ENCODE data around the gene AURKB. TPM values are rescaled to one million over a fixed set of nuclear protein-coding genes. Genes with fewer than 3 reads are reported as not detected.
"Not testable (repeated sequence)": the region's sequence is repeated elsewhere in the genome, so short reads cannot be mapped to it uniquely, and the experiment has no call there.

Gene AURKB
- total RNA-seq, 1 donor from 2014 or later, result not detected

DNA sequence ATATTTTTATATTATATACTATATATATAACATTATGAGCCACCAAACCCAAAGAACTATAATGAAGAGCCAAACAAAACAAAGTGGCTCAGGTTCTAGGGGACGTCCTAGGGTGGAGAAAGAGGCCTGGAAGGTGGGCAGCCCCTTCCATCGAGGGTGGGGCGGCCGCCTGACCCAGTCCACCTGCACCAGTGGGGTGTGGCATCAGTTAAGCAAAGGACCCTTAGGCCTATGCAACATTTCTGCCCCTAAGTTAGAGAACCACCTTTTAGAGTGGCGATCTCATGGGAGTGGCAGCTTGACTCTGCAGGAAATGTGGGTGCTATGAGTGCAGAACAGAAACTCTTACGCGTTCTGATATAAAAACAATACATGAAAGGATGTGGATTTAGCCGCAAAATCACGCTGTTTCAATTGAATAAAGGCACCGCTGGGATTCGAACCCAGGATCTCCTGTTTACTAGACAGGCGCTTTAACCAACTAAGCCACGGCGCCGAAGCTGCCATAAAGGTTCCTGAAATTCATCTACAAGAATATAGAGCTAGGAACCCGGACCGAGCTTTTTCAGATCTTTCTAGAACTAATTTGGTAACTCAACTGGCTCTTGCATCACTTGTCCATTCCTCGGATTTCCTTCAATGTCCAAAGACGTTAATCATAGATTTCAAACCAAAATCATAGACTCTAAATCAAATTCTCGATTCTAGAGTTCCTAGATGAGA, 15.6 kb upstream of the AURKB start:
- DNase-seq (ENCODE audit: low spot score), result no peak

DNA sequence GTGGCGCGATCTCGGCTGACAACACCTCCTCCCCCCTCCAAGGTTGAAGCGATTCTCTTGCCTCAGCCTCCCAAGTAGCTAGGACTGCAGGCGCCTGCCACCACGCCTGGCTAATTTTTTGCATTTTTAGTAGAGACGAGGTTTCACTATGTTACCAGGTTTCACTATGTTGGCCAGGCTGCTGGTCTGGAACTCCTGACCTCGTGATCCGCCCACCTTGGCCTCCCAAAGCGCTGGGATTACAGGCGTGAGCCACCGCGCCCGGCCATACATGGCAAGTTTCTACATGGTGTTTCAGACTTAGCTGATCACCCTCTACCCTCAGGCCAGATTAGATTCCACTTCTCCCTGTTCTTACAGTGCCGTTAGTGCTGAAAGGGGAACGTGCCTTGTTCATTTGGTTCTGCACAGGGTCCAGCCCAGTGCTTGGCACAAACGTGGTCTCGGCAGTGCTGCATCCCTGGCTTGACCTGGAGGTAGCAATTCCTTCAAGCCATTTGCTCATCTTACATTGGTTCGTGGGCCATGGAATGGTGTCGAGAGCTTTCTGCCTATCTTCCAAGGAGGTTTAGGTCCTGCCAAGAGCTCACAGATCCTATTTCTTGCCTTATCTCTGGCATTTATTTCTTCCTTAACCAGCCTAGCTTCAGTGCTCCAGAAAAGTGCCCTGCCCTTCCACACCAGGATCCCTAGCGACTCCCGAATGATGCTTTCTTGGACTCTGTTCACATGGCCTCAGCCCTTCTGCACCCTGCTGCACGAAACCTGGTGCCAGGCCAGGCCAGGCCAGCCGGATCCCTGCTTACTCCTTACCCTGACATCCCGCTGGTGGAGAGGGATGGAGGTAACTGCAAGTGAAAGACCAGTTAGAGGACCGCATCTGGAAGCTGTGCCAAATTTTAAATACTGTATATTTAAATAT, 14.8 kb upstream of the AURKB start:
- no peak for DNase-seq (ENCODE audit: low spot score)

DNA sequence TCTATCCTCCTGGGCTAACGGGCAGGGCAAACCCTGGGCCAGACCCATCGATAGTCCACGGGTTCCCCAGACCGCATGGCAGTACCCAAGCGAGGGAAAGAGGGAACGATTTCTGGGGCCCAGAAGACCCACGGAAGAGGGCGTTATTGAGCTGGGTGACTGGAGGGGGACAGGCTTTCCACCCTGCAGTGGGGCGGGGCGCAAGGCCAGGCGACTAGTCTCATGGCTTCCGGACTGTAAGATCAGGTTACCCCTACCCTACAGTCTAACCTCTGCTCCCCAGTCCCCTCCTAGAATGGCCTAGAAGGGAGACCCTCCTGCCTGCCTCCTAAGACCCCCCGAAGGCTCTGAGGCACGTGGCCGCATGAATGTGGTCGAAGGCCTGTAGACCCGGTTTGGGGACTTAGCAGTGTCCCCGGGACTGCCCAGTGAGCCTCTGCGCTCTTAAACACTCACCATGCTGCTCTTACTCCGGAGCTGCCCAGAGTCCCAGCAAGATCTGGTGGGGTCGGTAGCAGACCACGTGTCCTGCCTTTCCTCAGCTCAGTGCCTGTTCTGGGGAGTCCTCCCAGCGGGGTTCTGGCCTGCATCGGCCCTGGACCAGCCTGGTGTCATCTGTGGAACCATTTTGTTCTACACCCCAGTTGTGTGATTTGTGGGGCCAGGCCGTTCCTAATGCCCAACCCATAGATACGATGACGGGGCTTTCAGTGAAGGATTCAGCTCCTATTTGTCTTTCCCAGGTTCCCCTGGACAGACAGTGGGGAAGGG, 13.2 kb upstream of the AURKB start:
- DNase-seq (ENCODE audit: low spot score), result no peak

DNA sequence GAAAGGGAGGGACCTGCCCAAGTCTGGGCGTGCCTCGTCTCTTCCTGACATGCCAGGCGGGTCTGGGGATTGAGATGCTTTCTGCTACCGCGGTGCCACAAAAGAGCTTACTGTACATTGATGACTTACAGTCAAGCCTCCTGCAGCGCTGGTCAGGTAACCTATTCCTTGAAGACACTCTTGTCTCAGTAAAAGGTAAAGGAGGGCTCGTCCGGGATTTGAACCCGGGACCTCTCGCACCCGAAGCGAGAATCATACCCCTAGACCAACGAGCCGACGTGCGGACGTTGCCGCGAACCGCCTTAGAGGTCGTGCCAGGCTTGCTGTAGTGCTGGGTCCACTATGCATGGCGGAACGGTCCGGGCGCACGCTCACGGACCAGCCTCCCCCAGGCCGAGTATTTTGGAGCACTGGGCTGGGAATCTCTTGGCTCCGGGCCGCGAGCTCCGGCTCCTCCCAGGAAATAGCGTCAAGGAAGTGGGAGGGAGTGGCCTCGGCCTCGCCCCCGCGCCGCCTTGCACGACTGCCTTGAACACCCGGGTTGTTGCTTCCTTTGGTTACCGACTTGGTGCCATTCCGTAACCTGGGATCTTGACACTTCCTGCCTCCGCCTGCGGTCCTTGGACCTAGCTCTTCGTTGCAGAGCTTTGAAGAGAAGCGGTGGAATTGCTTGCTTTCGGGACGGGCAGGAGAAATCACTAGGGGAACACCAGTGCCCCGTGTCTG, 12.4 kb upstream of the AURKB start:
- DNase-seq (ENCODE audit: low spot score), result peak; percentile 98

DNA sequence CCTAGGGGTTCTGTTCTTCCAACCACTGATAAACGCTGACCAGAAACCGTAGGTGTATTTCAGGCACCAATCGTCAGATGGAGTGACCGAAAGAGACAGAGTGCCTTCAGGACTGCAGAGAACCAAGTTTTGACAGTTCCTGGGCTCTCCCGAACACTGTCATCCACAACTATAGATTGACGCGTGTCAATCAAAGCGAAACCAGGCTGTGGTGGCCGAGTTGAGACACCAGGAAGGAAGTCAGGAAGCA, 11.9 kb upstream of the AURKB start:
- no peak for DNase-seq (ENCODE audit: low spot score)

DNA sequence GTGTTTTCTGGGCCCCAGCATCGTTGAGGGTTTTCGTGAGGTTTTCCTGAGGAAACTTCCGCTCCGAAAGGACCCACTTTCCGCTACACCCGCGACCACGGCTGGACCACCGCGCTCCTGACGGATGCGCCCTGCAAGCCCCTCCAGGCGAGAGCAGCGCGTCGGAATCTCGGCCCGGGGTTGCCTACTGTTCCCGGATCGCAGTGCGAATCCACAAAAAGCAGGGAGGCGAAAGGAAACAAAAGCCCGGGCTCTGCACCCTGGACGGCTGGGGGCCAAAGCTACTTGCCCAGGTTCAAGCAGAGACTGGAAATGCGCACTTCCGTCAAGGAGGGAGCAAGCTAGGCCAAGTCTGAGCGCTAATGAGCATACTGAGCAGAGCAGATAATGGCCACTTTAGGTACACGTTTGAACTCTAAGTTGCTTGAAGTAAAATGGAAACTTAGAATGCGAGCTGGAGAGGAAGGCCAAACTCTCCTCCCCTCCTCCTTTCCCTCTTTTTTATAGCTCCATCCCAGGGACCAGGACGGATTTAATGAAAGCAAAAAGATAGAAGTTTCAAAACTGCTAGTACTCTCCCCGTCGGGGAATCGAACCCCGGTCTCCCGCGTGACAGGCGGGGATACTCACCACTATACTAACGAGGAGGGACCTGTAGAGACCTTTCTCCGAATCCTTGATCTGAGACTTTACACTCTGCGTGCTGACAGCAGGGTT, 11.4 kb upstream of the AURKB start:
- no peak for DNase-seq (ENCODE audit: low spot score)

DNA sequence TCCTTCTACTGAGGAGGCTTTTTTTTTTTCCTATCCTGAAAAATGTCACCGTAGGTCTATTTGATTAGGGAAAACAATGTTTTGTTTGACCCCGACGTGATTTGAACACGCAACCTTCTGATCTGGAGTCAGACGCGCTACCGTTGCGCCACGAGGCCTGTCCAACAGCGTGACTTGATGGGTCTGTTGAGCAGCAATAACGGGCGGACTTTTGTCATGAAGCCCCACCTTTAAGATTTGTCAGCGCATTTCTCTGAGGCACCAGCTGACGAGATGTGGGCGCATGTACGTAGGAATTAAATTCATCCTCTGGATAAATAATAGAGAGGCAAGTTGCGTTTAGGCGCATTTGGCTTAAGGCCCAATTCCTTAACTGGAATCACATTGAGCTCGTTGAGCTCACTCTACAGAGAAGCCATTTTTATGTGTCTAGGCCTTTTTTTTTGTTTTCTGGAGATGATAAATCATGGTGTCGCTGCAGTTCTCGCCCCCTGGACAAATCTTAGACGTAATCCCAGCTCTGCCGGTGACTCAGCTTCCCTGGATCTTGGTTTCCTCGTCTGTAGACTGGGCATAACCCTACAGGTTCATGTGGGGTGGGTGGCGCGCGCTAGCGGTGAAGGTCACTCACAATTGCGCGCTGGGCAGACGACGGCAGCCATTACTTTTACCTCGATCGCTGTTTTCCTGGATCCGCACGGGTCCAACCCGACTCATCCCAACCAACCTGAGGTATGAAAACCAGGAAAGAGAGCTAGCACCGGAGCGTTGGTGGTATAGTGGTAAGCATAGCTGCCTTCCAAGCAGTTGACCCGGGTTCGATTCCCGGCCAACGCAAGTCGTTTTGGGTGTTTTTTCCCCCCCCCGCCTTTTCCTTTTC, 10.6 kb upstream of the AURKB start:
- DNase-seq (ENCODE audit: low spot score), result peak; percentile 94

DNA sequence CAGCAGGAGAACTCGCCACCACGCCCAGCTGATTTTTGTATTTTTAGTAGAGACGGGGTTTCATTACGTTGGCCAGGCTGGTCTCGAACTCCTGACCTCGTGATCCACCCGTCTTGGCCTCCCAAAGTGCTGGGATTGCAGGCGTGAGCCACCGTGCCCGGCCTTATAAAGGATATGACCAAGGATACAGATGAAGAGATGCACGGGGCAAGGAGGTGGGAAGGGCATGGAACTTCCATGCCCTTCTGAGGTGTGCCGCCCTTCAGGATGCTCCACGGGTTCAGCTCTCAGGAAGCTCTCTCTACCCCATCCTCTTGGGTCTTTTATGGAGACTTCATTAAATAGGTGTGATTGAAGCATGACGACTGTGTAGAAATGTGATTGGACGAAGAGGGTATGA, 3.6 kb upstream of the AURKB start:
- DNase-seq (ENCODE audit: low spot score), result not testable (repeated sequence)

DNA sequence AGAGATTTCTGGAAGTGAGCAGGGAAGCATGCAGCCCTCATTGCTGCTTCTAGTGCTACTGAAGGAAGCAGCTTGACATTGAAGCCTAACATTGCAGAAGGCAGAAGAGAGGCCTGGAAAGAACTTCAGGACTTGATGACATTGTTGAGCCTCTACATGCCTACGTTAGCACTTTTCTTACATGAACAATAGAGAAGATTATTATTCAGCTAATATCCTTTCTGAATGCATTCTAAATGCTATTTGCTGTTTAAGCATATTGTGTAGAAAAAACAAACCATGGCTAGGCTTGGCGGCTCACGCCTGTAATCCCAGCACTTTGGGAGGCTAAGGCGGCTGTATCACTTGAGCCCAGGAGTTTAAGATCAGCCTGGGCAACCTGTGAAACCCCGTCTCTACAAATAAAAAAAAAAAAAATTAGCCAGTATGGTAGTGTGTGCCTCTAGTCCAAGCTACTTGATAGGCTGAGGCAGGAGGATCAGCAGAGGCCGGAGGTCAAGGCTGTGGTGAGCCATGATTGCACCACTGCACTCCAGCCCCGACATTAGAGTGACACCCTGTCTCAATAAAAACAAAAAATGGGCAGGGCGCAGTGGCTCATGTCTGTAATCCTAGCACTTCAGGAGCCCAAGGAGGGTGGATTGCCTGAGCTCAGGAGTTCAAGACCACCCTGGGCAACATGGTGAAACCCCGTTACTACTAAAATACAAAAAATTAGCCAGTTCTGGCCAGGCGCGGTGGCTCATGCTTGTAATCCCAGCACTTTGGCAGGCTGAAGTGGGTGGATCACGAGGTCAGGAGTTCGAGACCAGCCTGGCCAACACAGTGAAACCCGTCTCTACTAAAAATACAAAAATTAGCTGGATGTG, 2.2 kb upstream of the AURKB start:
- no peak for DNase-seq (ENCODE audit: low spot score)

DNA sequence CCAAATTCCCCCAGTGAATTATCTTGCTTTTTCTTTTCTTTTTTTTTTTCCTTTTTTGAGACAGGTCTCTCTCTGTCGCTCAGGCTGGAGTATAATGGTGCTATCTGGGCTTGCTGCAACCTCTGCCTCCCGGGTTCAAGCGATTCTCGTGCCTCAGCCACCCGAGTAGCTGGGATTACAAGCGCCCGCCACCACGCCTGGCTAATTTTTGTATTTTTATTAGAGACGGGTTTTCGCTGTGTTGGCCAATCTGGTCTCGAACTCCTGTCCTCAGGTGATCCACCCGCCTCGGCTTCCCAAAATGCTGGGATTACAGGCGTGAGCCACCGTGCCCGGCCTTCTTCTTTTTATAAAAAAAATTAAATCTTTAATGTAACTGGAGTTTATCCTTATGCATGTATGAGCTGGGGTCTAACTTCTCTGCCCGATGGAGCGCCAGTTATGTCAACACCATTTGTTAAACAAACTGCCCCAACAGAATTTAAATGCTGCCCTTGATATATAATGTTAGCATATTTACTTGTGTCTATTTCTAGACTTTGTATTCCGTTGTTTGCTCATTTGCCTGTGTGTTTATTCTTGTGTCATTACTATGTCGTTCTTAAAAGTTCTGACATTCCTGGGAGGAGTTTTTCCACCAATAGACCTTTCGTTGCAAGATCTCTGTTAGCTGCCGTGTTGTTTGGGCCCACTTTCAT, 535 bp upstream of the AURKB start:
- no peak for DNase-seq (ENCODE audit: low spot score)

DNA sequence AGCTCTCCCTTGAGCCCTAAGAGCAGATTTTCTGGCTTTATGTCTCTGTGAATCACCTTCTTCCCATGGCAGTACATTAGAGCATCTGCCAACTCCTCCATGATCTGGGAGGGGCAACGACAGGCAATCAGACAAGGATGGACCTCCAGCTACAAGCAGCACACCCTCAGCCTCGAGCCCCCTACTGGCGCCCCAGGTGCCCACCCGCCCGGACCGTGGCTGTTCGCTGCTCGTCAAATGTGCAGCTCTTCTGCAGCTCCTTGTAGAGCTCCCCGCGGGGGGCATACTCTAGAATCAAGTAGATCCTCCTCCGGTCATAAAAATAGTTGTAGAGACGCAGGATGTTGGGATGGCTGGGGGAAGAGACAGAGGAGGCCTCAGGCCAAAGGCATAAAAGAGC, 3.8 kb downstream of the AURKB start:
- no peak for DNase-seq (ENCODE audit: low spot score)

DNA sequence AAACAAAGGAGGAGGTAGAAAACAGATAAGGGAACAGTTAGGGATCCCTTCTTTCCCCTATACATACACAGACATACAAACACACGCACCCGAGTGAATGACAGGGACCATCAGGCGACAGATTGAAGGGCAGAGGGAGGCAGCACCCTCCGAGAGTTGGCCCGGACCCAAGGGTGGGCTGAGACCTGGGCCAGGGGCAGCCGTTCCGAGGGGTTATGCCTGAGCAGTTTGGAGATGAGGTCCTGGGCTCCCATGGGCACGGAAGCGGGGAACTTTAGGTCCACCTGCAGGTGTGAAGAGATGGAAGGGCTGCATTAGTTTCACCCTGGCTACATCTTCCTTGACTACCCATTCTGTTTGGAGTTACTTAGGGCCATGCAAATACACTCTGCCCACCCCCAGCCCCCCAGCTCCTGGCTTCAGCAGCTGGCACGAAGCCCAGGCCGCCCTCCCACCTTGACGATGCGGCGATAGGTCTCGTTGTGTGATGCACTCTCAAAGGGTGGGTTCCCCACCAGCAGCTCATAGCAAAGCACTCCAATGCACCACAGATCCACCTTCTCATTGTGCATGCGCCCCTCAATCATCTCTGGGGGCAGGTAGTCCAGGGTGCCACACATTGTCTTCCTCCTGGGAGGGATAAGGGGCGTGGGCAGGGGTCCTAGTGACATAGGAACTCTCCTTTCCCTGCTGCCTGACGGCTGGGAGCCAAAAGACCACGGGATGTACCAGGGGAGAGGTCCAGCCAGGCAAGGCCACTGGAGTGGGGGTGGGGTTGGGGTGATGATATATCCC, 5.4 kb downstream of the AURKB start:
- no peak for DNase-seq (ENCODE audit: low spot score)

DNA sequence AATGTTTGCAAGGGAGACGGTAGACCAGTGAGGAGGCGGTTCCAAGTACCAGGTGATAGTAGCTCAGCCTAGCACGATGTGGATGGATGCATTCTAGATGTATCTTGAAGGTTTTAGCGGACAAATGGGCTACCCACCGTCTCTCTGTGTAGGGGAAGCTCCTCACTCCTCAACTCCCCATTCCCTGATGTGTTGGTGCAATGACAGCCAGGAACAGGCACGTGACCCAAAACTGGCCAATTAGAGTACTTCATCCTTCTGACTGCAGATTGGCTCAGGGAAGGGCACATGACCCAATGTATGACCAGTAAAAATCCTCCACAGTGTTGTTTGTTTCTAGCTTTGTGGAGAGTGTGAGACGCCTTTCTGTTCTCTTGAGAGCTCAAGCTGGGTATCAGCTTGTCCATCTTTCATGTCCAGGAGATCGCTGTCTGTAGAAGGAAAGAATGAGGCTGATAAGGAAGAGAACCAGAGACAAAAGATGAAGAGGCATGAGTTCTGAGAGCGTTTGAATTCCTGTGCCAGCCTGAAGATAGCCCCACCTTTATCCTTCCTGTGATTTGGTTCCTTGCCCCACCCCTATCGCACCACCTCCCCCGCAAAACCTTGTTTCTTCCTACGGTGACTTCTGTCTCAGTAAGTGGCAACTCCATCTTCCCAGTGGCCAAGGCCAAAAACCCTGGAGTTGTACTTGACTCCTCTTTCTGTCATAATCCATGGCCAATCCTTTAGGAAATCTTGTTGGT, 18.1 kb downstream of the AURKB start:
- no peak for DNase-seq (ENCODE audit: low spot score)

DNA sequence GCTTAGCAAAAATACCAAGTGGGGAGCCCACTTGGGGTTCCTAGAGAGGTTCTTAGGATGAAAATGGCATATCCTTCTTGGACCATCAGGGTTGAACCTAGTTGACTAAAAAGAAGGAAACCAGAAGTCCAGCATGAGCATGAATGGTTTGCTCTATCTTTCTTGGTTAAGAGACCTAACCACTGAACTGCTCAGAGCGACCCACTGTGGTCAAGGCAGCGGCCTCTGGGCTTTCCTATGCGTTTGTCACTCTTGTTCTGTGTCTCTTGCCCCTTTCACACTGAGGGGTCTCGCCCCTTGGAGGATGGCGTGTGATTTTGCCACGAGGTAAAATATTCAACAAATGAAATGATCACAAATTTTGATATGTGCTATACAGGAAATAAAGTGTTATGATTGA, 19.9 kb downstream of the AURKB start:
- no peak for DNase-seq (ENCODE audit: low spot score)

DNA sequence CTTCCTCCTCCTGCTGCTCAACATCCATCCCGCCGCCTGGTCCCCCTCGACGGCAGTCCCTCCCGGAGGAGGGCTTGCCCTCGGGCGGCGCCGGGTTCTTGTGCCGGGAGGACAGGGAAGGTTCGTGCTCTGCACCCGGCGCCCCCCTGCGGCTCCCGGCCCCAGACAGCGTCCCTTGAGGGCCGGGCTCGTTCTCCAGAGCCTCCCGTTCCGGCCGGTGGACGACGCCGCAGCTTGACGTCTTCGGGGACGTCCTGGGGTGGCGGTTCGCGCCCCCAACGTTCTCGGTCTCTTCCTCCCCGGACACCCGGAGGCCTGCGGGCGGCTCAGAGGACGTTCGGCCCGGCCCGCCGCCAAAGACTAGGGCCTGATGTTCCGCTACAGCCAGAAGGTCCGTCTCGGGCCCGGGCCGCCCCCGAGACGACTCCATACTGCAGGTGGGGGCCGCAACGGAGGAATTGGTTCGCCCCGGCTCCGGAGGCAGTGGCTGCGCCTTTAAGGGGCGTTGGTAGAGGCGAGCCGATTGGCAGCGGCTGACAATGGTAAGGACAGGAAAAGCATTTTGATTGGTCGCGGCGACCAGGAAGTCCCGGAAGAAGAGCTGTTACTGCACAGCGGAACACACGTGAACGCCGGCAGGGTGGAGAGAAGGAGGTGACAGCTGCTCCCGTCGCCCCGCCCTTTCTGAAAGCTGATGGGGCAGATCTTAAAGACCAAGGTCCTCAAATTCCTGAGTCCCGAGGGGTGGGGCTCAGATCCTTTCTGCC, 20.5 kb downstream of the AURKB start, which contains the start of gene BORCS6:
Gene BORCS6 (minus strand): TSS at position 470 of the 767 bp plus-strand sequence. CDS start 40 bp downstream, at position 430.
- peak; percentile 98 for DNase-seq (ENCODE audit: low spot score)
